Choroid plexus epithelial cell (primary cell): Measurements from ENCODE around the gene TAF1C.
A peak's percentile ranks its signal among the peaks of the same experiment; 100 is the strongest.

Experiments used
- DNase-seq: peaks from one replicate; pipeline ENCODE4 v3.0.0-alpha.2; 2010; ENCODE audit warnings: low read depth
- H3K4me3 ChIP-seq: 2 replicates; pipeline ENCODE4 v1.5.1; 2011; ENCODE audit warnings: low read depth, mild to moderate bottlenecking, control low read depth, low read length, moderate library complexity
- TF ChIP-seq, protein P1 (sequence below): conservative IDR thresholded peaks from 2 replicates; pipeline ENCODE4 v1.5.1; 2011; ENCODE audit warnings: low read depth, mild to moderate bottlenecking, control low read depth, inconsistent platforms, low read length, moderate library complexity

TAF1C gene

DNA sequence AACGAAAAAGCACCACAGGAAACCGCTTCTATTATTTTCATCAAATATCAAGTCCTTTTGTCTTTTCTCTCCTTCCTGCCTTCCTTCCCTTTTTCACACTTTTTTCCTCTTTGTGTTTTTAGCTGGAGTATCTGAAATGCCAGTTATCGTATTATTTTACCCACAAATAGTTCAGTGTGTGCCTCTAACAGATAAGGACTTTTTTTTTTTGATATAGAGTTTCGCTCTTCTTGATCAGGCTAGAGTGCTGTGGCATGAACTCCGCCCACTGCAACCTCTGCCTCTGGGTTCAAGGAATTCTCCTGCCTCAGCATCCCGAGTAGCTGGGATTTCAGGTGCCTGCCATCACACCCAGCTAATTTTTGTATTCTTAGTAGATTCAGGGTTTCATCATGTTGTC, 31.1 kb downstream of the TAF1C start:
- DNase-seq = no peak
- TF ChIP-seq, protein P1, sequence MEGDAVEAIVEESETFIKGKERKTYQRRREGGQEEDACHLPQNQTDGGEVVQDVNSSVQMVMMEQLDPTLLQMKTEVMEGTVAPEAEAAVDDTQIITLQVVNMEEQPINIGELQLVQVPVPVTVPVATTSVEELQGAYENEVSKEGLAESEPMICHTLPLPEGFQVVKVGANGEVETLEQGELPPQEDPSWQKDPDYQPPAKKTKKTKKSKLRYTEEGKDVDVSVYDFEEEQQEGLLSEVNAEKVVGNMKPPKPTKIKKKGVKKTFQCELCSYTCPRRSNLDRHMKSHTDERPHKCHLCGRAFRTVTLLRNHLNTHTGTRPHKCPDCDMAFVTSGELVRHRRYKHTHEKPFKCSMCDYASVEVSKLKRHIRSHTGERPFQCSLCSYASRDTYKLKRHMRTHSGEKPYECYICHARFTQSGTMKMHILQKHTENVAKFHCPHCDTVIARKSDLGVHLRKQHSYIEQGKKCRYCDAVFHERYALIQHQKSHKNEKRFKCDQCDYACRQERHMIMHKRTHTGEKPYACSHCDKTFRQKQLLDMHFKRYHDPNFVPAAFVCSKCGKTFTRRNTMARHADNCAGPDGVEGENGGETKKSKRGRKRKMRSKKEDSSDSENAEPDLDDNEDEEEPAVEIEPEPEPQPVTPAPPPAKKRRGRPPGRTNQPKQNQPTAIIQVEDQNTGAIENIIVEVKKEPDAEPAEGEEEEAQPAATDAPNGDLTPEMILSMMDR = no peak
- no peak overlapping the region for H3K4me3 ChIP-seq

DNA sequence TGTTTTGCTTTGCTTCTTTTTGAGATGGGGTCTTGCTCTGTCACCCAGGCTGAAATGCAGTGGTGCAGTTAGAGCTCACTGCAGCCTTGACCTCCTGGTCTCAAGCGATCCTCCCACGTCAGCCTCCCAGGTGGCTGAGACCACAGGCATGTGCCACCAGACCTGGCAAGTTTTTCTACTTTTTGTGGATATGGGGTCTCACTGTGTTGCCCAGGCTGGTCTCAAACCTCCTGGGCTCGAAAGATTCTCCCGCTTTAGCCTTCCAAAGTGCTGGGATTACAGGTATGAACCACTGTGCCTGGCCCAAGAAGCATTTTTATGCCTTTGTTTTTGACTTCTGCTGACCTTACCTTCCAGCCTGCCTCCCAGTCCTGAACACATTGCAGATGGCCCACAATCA, 31.6 kb downstream of the TAF1C start:
- TF ChIP-seq, protein P1 = no peak
- no peak for DNase-seq

GRCh38 chr16:84153660-84154214, 33.1 kb downstream of the TAF1C start:
- H3K4me3 ChIP-seq = no peak overlapping the region
- TF ChIP-seq, protein P1 = no peak
- no peak for DNase-seq

More for the DNA sequence above, 31.6 kb downstream of the TAF1C start:
- H3K4me3 ChIP-seq = no peak overlapping the region

DNA sequence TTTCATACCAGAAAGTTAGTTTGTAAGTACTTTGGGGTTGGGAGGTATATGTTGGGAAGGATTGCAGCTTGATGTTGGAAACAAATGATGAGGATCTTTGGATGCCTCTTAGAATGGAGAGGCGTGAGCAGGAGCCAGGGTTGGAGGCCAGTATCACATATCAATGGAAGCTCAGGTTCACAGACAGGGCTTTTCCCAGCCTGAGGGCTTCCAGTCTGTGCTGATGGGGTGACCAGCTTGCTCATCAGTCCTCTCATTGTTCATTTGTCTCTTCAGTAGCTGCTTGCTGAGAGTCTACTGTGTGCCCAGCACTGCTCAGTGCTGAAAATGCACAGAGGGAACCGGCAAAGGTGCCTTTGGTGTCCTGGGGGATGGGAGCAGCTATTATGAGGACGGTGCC, 35.9 kb downstream of the TAF1C start:
- DNase-seq = no peak
- H3K4me3 ChIP-seq = no peak overlapping the region
- TF ChIP-seq, protein P1 = no peak

- peak; percentile 84 for DNase-seq
- H3K4me3 ChIP-seq = peak within 1 kb of the TSS; percentile 89
- TF ChIP-seq, protein P1 = no peak
Measured at GRCh38 chr16:84144859-84145639, 41.8 kb downstream of the TAF1C start, which contains the start of the genes DNAAF1 and HSDL1. TSS of gene DNAAF1 (plus strand) at chr16:84145308. CDS start at chr16:84145441, 133 bp downstream. TSS of gene HSDL1 (minus strand) at chr16:84145177. CDS start at chr16:84131321, 13,856 bp downstream.

GRCh38 chr16:84144209-84144858, 42.5 kb downstream of the TAF1C start:
- peak; percentile 24 for DNase-seq
- TF ChIP-seq, protein P1 = peak; percentile 35
- peak overlapping the region; percentile 89 for H3K4me3 ChIP-seq
